HG02571 (cell line): ENCODE data around the gene CILP.

Experiments
- ATAC-seq: cut with Tn5 transposase; IDR thresholded peaks from one replicate; pipeline ENCODE4 v1.9.1; 2021; ENCODE audit warnings: mild to moderate bottlenecking, moderate library complexity; ENCODE audit not compliant: unreplicated experiment

Gene CILP

GRCh38 chr15:65164139-65164538 is 47.1 kb downstream of the CILP start:
- ATAC-seq = no peak

GRCh38 chr15:65163041-65163440 is 48.2 kb downstream of the CILP start:
- no peak for ATAC-seq

- no peak for ATAC-seq
Measured at GRCh38 chr15:65156692-65157091, 54.6 kb downstream of the CILP start.

DNA sequence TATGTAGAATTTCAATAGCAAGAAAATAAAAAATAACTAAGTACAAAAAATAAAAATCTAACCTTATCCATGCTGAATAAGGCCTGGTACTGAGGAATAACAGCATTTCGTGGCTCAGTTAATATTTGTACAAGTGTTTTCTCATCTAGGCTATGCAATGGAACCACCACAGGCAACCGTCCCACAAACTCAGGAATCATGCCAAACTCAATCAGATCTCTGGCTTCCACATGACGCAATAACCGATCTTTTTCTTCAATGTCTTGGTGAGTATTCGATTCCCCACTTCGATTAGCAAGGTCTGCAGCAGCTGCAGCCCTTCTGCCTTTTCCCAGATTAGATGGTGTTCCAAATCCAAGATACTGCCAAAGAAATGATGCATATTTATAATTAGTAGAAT is 56.6 kb downstream of the CILP start:
- no peak for ATAC-seq

- ATAC-seq = no peak
Measured at GRCh38 chr15:65147902-65148301, 63.4 kb downstream of the CILP start.

GRCh38 chr15:65146438-65146837 is 64.8 kb downstream of the CILP start:
- no peak for ATAC-seq
